ENCODE data around the gene CORO2A. TPM values are rescaled to one million over a fixed set of nuclear protein-coding genes. Genes with fewer than 3 reads are reported as not detected.

The CORO2A gene
- total RNA-seq, 1 experiment from 2014 or later, result 9.3 TPM

GRCh38 chr9:98152526-98152925 is 39.9 kb downstream of the CORO2A start:
- DNase-seq (ENCODE audit: low spot score), result no peak
- in situ Hi-C loops (cut with HindIII; ENCODE audit: low sequenced_read_pairs), result no loop called here

GRCh38 chr9:98150721-98151120 is 41.7 kb downstream of the CORO2A start:
- in situ Hi-C loops (cut with HindIII; ENCODE audit: low sequenced_read_pairs), result no loop called here
- DNase-seq (ENCODE audit: low spot score), result no peak

- in situ Hi-C loops (cut with HindIII; ENCODE audit: low sequenced_read_pairs), result no loop called here
- DNase-seq (ENCODE audit: low spot score), result no peak
Measured at GRCh38 chr9:98150164-98150563, 42.3 kb downstream of the CORO2A start.

DNA sequence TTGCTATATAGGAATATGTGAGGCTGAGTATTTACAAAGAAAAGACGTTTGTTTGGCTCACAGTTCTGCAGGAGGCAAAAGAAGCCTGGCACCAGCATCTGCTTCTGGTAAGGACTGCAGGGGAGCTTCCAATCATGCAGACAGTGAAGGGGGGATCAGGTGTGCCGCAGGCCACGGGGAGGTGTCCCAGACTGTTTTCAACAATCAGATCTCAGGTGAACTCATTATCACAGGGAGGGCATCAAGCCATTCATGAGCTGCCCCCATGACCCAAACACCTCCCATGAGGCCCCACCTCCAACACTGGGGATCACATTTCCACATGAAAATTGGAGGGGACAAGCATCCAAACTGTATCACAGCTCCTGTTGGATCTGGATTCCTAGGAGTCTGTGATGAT is 43.0 kb downstream of the CORO2A start:
- in situ Hi-C loops (cut with HindIII; ENCODE audit: low sequenced_read_pairs), result no loop called here
- DNase-seq (ENCODE audit: low spot score), result no peak

DNA sequence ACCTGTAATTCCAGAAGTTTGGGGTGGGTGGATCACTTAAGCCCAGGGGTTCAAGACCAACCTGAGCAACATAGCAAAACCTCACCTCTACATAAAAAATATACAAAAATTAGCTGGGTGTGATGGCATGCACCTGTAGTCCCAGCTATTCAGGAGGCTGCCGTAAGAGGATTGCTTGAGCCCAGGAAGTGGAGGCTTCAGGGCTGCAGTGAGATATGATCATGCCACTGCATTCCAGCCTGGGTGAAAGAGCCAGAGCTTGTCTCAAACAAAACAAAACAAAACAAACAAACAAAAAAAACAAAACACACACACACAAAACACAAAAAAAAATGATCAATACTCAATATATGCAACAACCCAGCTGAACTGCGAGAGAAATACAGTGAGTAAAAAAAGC is 44.0 kb downstream of the CORO2A start:
- no peak for DNase-seq (ENCODE audit: low spot score)
- in situ Hi-C loops (cut with HindIII; ENCODE audit: low sequenced_read_pairs), result no loop called here

DNA sequence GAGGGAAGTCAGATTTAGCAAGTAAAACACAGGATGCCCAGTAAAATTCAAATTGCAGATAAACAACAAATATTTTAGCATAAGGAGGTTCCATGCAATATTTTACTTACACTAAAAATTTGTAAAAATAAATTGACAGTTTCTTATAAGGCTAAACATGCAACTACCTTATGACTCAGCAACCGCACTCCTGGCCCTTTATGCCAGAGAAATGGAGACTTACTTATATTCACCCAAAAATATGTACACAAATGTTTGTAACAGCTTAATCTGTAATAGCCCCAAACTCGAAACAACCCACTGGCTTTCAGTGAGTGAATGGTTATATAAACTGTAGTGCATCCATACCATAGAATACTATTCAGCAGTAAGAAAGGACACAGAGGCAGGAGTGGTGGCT is 44.9 kb downstream of the CORO2A start:
- in situ Hi-C loops (cut with HindIII; ENCODE audit: low sequenced_read_pairs), result no loop called here
- DNase-seq (ENCODE audit: low spot score), result no peak

DNA sequence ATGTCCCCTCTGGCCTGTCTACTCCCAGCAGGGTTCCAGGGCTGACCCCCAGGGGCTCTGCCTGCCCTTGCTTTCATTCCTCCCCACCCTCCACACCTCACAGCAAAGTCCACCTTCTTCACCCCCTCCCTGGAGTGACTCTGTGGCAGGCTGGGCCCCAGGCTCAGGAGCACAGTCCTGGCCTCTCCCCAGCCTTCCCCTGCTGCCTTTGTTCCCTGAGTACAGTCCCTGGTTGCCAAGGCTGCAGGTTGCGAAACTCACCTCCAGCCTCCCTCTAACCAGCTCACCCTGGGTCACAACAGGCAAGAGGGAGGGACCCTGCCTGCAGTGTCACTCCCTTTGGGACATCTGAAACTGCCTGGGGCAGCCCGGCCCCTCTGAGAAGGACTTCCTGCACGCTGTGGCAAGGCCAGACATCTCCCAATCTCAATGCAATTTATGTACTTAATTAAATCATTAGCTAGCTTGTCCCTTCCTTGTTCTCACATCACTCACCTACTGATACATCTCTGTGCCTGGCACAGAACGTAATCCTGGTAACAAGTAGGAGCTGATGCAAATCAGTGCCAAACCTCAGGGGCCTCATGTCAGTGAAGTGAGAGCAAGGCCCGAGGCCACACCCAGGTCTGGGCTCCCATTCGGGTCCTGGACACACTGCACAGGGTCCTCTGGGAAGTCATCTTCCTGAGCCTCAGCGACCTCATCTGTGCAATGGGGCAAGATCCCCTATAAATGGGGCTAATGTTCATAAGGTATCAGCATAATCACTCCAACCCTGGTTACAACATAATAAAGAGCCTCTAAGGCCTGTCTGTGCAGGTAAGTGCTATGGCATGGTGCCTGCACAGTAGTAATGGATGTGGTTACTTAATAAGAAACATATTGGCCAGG is 46.1 kb downstream of the CORO2A start:
- in situ Hi-C loops (cut with HindIII; ENCODE audit: low sequenced_read_pairs), result no loop called here
- no peak for DNase-seq (ENCODE audit: low spot score)

DNA sequence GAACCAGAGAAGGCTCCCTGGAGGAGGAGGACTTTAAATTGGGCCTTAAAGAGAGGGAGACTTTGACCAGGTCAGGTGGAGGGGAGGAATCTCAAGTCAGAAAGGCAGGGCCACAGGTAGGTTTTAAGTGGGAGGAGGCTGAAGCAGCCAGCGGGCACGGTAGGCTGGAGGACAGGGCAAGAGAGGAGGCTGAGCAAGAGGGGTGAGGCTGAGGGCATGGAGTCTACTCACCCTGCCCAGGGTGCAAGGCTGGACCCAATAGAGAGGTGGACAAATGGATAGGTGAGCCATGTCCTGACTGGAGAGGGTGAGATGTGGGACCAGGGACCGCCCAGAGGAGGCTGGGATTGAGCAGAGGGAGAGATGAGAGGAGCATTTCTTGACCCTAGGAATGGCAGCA is 47.8 kb downstream of the CORO2A start:
- DNase-seq (ENCODE audit: low spot score), result no peak
- in situ Hi-C loops (cut with HindIII; ENCODE audit: low sequenced_read_pairs), result no loop called here

- no peak for DNase-seq (ENCODE audit: low spot score)
- in situ Hi-C loops (cut with HindIII; ENCODE audit: low sequenced_read_pairs), result no loop called here
Measured at GRCh38 chr9:98144076-98144475, 48.4 kb downstream of the CORO2A start.

DNA sequence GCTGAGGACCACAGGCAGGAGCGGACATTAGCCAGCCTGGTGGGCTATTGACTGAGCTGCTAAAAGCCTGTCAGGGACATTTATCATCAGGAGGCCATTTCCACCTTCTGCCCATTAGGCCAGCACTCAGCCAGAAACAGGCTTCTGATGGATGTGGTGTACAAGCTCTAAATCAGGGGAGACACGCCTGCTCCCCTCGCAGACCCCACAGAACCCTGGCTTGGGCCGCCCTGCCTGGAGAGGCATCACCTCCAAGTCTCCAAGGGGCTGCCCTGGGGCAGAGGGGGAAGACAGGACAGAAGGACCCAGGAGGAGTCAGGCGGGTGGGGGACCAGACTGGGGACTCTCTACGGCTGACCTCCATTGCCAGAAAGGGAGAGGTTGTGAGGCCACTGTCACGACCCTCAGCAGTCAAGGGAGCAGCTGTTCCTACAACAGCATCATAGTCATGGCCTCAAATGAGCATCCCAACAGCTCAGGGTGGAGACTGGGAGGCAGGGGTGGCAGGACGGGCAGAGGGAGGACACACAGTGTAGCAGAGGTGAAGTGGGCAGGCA is 49.4 kb downstream of the CORO2A start:
- in situ Hi-C loops (cut with HindIII; ENCODE audit: low sequenced_read_pairs), result no loop called here

DNA sequence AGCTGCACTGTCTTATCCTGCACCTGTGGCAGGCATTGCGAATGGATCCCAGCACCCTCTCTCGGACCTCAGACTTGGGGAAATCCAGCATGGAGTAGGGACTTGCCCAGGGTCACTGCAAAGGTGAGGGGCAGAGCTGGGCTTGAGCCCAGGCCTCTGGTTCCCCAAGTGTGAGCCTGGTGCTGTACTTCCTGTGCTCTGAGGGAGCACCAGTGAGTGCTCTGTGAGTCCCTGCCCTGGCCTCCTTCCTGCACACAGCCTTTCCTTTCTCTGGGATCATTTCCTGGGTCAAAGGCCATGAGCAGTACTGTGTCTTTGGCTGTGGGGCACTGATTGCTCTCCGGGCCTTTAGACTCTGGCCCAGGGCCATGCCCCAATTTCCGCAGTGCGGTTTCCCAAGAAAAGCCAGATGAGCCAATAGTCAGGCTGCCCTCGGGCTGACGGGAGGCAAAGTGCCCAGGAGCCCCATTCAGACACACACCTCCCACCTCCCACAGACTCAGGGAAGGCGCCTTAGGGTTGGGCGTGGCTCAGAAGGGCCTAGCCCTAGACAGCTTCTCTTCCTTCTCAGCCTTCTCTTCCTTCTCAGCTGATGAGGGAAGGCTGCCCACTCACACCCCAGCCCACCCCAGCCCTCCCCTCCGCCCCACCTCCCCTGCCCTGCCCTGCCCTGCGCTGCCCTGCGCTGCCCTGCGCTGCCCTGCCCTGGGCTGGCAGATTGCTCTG is 50.1 kb downstream of the CORO2A start:
- in situ Hi-C loops (cut with HindIII; ENCODE audit: low sequenced_read_pairs), result no loop called here
- DNase-seq (ENCODE audit: low spot score), result peak; percentile 67

More for the DNA sequence above, 49.4 kb downstream of the CORO2A start:
- DNase-seq (ENCODE audit: low spot score), result peak; percentile 26

DNA sequence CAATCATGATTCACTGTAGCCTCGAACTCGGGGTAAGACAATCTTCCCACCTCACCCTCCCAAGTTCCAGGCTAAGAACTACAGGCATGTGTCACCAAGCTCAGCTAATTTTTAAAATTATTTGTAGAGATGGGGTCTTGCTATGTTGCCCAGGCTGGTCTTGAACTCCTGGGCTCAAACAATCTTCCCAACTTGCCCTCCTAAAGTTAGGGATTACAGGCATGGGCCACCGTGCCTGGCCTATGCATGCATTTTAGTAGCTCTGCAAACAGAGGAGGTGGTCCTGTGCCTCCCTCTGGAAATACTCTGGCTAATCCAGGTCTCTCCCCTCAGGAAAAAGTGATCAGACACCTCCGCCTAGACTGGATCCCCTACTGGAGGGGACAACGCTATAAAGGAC is 51.9 kb downstream of the CORO2A start:
- in situ Hi-C loops (cut with HindIII; ENCODE audit: low sequenced_read_pairs), result no loop called here
- DNase-seq (ENCODE audit: low spot score), result no peak

DNA sequence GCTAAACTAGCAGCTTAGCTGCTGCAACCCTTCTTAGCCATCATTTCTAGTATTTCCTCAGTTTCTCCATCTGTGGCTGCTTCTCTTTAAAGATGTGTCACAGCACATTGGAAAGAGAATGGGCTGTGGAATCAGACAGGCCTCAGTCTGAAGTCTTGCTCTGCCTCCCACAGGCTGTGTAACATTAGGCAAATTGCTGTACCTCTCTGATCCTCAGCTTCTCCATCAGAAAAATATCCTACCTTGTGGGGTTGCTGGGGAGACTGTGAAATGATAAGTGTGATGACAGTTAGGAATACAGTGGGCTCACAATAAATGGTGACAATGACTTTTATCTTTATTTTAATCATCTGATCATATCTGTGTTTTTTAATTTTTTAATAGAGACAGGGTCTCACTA is 55.9 kb downstream of the CORO2A start:
- in situ Hi-C loops (cut with HindIII; ENCODE audit: low sequenced_read_pairs), result no loop called here
- no peak for DNase-seq (ENCODE audit: low spot score)

- in situ Hi-C loops (cut with HindIII; ENCODE audit: low sequenced_read_pairs), result no loop called here
Measured at GRCh38 chr9:98135938-98136337, 56.5 kb downstream of the CORO2A start.

GRCh38 chr9:98135558-98135934 is 56.9 kb downstream of the CORO2A start:
- DNase-seq (ENCODE audit: low spot score), result no peak
- in situ Hi-C loops (cut with HindIII; ENCODE audit: low sequenced_read_pairs), result no loop called here

More at GRCh38 chr9:98135938-98136337, 56.5 kb downstream of the CORO2A start:
- no peak for DNase-seq (ENCODE audit: low spot score)

- in situ Hi-C loops (cut with HindIII; ENCODE audit: low sequenced_read_pairs), result no loop called here
- DNase-seq (ENCODE audit: low spot score), result no peak
Measured at GRCh38 chr9:98134702-98135557, 57.5 kb downstream of the CORO2A start.

DNA sequence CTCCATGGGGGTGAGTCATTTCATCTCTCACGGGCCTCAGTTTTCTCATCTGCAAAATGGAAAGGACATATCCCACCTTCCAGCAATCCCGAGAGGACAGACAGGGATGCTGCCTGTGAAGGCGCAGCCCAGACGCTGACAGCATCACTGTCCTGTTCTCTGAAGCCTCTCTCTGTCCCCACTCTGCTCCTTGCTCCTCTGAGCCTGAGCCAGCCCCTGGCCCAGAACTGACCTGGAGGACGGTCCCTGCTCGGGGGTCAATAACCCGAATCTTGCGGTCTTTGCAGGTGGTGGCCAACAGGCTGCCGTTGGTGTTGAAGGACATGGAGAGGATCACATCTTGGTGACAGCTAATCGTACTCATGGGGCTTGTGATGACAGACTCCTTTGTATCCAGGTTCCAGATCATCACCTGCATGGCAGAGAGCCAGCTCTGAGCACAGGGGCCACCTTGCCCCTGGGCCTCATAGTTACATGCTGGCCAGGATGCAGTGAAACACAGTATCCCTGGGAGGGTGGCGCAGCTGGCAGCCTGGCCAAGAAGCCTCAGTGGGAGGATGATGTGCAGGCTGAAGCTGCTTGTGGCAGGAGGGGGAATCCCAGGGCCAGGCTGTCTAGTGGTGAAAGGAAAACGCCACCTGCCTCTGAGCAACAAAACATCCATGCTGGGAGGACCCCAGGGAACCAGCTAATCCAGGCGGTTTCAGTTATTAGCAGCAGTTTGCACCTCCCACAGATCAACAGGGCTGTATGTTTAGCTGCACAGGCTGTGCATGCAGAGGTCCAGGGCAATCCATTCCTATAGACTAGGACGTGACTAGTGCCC is 59.4 kb downstream of the CORO2A start:
- in situ Hi-C loops (cut with HindIII; ENCODE audit: low sequenced_read_pairs), result no loop called here
- DNase-seq (ENCODE audit: low spot score), result no peak

DNA sequence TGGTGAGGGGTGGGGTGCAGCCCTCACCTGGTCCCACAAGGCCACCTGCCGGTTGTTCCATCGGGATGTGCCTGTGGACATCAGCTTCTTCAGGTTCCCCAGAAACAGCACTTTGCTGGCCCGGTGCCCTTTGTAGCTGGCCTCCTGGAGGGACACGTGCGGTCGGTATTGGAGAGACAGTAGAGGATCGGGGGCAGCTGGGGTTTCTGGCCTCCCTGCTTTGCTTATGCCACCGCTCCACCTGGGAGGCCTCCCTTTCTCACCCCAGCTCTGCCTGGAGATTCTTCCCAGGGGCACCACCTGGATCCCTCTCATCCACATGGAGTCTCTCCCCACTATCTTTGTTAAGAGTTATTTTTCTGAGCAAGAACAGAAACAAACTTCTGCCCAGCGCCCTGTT is 60.3 kb downstream of the CORO2A start:
- in situ Hi-C loops (cut with HindIII; ENCODE audit: low sequenced_read_pairs), result no loop called here
- DNase-seq (ENCODE audit: low spot score), result peak; percentile 24

All from G401 (cell line).